Measurements from ENCODE around the gene AKAP6. TPM values are rescaled to one million over a fixed set of nuclear protein-coding genes. Genes with fewer than 3 reads are reported as not detected.

Gene AKAP6
- total and polyA plus RNA-seq, 2 of the 8 experiments (the other 6 are each of a cell fraction or from before 2014, with no cell fraction given): 0.09 to 0.89 TPM

DNA sequence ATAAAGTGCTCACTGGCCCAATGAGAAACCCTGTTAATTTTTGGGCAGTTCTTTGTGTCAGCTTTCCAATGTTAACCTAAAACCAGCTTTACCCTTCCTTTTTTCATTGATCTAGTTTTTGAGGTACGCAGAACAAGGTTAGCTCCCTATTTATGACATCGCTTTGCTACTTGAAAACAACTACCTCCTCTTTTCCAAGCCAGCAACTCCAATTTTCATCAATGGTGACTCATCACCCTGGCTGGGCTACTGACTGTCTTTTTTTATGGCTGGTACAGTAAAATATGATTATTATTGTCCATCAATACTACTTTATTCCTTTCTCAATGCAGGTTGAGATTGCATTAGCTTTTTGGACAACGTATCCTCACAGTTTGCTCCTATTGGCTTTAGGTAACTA lies 22.5 kb upstream of the AKAP6 start:
- no peak overlapping the region for H2BK20ac ChIP-seq (ENCODE audit: low read length)
- H3K79me2 ChIP-seq (ENCODE audit: control insufficient read depth in 1 of 2, insufficient read depth in 2 of 2, low read length in 2 of 2): no peaks in the 10 kb centered on the region
- no peak overlapping the region for H2BK5ac ChIP-seq (ENCODE audit: low read depth, low read length)
- H3K4me1 ChIP-seq (replicated peaks in 1 of 4; ENCODE audit: control insufficient read depth in 3 of 4, insufficient read depth in 4 of 4, low read length in 3 of 4): no peaks in the 10 kb centered on the region
- WGBS, 2 experiments (ENCODE audit: extremely low coverage in 1 of 2, insufficient coverage in 1 of 2, insufficient read length in 1 of 2, insufficient replicate concordance in 2 of 2, low coverage in 1 of 2, low lambda C conversion rate in 2 of 2, missing lambda C conversion rate in 1 of 2): 87% methylated on average over 3 of the region's 3 CpGs; no CpG with 5 or more reads in 1 of the 2 experiments
- no peak overlapping the region for H3K4me2 ChIP-seq (ENCODE audit: insufficient read depth in 1 of 2, low read depth in 2 of 2, low read length in 2 of 2)
- H3K9ac ChIP-seq (replicated peaks in 1 of 4; ENCODE audit: extremely low read depth in 1 of 4, low read depth in 3 of 4, low read length in 3 of 4): no peak overlapping the region
- no peak overlapping the region for H3K27ac ChIP-seq (ENCODE audit: low read depth, low read length)
- H3K9me3 ChIP-seq (ENCODE audit: insufficient read depth in 2 of 2, low read depth in 1 of 2, low read length in 1 of 2): no peaks in the 10 kb centered on the region
- no peak overlapping the region for H3K4me3 ChIP-seq (ENCODE audit: extremely low read depth in 1 of 4, insufficient read depth in 2 of 4, low read depth in 3 of 4, low read length in 4 of 4)
- FAIRE-seq (no peak), DNase-seq (ENCODE audit: low read depth in 1 of 2, low spot score in 2 of 2) (no peak)
- no peak overlapping the region for H2AK5ac ChIP-seq (ENCODE audit: low read depth, low read length)
- H3K18ac ChIP-seq (ENCODE audit: extremely low read depth, low read length): no peak overlapping the region
- H4K91ac ChIP-seq (replicated peaks; ENCODE audit: insufficient read length, low read length): no peak overlapping the region
- H2BK15ac ChIP-seq (ENCODE audit: low read length): no peak overlapping the region
- POLR2A ChIA-PET (ENCODE audit: partially characterized antibody): no interaction called here
- H3K79me1 ChIP-seq (ENCODE audit: low read depth, low read length): no peaks in the 10 kb centered on the region
- H3K14ac ChIP-seq (ENCODE audit: insufficient read length): no peak overlapping the region
- TF ChIP-seq CHD1 (IDR thresholded peaks at IDR 0.05; ENCODE audit: low read depth, low read length) (no peak), CBX5 (IDR thresholded peaks at IDR 0.05; ENCODE audit: low read depth, low read length) (no peak), SAP30 (IDR thresholded peaks at IDR 0.05; ENCODE audit: insufficient read depth, insufficient replicate concordance, low read length) (no peak), MAFK (IDR thresholded peaks at IDR 0.05; ENCODE audit: low read depth, low read length) (no peak), NRF1 (IDR thresholded peaks at IDR 0.05; ENCODE audit: low read depth, low read length) (no peak), RBBP5 (IDR thresholded peaks at IDR 0.05; ENCODE audit: borderline replicate concordance, low read depth, low read length) (no peak), RNF2 (IDR thresholded peaks at IDR 0.05; ENCODE audit: borderline replicate concordance, low read depth, low read length, missing control alignments, poor library complexity, severe bottlenecking) (no peak), TCF12 (IDR thresholded peaks at IDR 0.05; ENCODE audit: low read depth, low read length) (no peak), KDM1A (IDR thresholded peaks at IDR 0.05; ENCODE audit: borderline replicate concordance, low read length) (no peak), POLR2AphosphoS5 (IDR thresholded peaks at IDR 0.05; ENCODE audit: low read depth, low read length) (no peak), SIX5 (IDR thresholded peaks at IDR 0.05; ENCODE audit: low read depth, low read length) (no peak), CTBP2 (IDR thresholded peaks at IDR 0.05; ENCODE audit: borderline replicate concordance, insufficient read depth, insufficient read length, low read length) (no peak), BCL11A (IDR thresholded peaks at IDR 0.05; ENCODE audit: low read depth in 2 of 2, low read length in 2 of 2) (no peak)
- no peak overlapping the region for H3K56ac ChIP-seq (replicated peaks; ENCODE audit: insufficient read length, low read depth, low read length)
- H4K8ac ChIP-seq (ENCODE audit: extremely low read depth, insufficient read depth, low read length): no peak overlapping the region
- H3K27me3 ChIP-seq (replicated peaks in 1 of 4; ENCODE audit: control insufficient read depth in 3 of 4, extremely low read depth in 1 of 4, insufficient read depth in 3 of 4, low read length in 3 of 4): no peaks in the 10 kb centered on the region
- no peak overlapping the region for H2BK120ac ChIP-seq (replicated peaks; ENCODE audit: low read depth, low read length)
- H4K5ac ChIP-seq (ENCODE audit: insufficient read length, low read depth, low read length): no peak overlapping the region
- no peaks in the 10 kb centered on the region for H3K23me2 ChIP-seq (ENCODE audit: low read depth, low read length)
- CTCF ChIA-PET (ENCODE audit: partially characterized antibody): no interaction called here
- no peak overlapping the region for H2AFZ ChIP-seq (ENCODE audit: low read length)
- no peak overlapping the region for H3K4ac ChIP-seq (replicated peaks; ENCODE audit: insufficient read length, low read depth, low read length)
- no peaks in the 10 kb centered on the region for H3K36me3 ChIP-seq (ENCODE audit: control insufficient read depth in 2 of 4, insufficient read depth in 4 of 4, low read length in 3 of 4)
- H3K23ac ChIP-seq (ENCODE audit: insufficient read length): no peak overlapping the region
- H4K20me1 ChIP-seq (replicated peaks in 1 of 2; ENCODE audit: control insufficient read depth in 1 of 2, insufficient read depth in 2 of 2, low read length in 2 of 2): no peaks in the 10 kb centered on the region
- no peak overlapping the region for H2BK12ac ChIP-seq (ENCODE audit: low read depth, low read length)
